Vagina (tissue), 2 donors: ENCODE data around the gene PCNA. TPM values are rescaled to one million over a fixed set of nuclear protein-coding genes. Genes with fewer than 3 reads are reported as not detected.

Experiments used
- DNase-seq, 2 donors: peaks; one replicate each; pipeline ENCODE4 v3.0.0-alpha.2; 2017; ENCODE audit errors: extremely low spot score in 2 of 2
- H3K27ac ChIP-seq: fragments of 200-600 bp; sonication (generic); one replicate; pipeline ENCODE4 v1.5.1; 2019
- H3K27me3 ChIP-seq: fragments of 200-600 bp; sonication (generic); one replicate; pipeline ENCODE4 v1.5.1; 2019
- H3K36me3 ChIP-seq, 2 donors: fragments of 200-600 bp; sonication (generic); one replicate each; pipeline ENCODE4 v1.5.1; 2017 to 2019
- H3K4me1 ChIP-seq: fragments of 200-600 bp; sonication (generic); one replicate; pipeline ENCODE4 v1.5.1; 2019
- H3K4me3 ChIP-seq, 2 donors: fragments of 200-600 bp; sonication (generic); 1 replicate in 1 of 2; 2 replicates in 1 of 2; pipeline ENCODE4 v1.5.1; 2016 to 2019
- H3K9me3 ChIP-seq: fragments of 200-600 bp; sonication (generic); one replicate; pipeline ENCODE4 v1.5.1; 2019
- CTCF ChIP-seq, 3 experiments: fragments of 450-650 bp in 2 of 3; fragments of 200-600 bp in 1 of 3; sonication (generic) in 1 of 3; IDR thresholded peaks; one replicate each; pipeline ENCODE4 v1.5.1; 2017 to 2019; ENCODE audit warnings: antibody characterized with exemption in 3 of 3, mild to moderate bottlenecking in 2 of 3, moderate library complexity in 2 of 3
- POLR2A ChIP-seq, 2 donors: fragments of 450-650 bp; IDR thresholded peaks; one replicate each; pipeline ENCODE4 v1.6.1; 2017; ENCODE audit warnings: antibody characterized with exemption in 2 of 2, mild to moderate bottlenecking in 2 of 2, moderate library complexity in 2 of 2
- POLR2AphosphoS5 ChIP-seq, 2 donors: sonication (generic); formaldehyde crosslinking; IDR thresholded peaks; one replicate each; pipeline ENCODE4 v1.9.0; 2017; ENCODE audit warnings: antibody characterized with exemption in 2 of 2, mild to moderate bottlenecking in 2 of 2, low read depth in 1 of 2; ENCODE audit not compliant: insufficient read depth in 1 of 2
- intact Hi-C: fragments of 100-400 bp; cut with DNase I; formaldehyde crosslinking; loops from one replicate; pipeline ENCODE4 v1.15.1; 2023
- total RNA-seq: library from RNA; depleted of rRNA; stranded (reverse); fragments of >200 nt; gene quantifications from one replicate; pipeline ENCODE4 v1.2.3, GENCODE V29; 2016

The PCNA gene
- total RNA-seq, 1 donor from 2014 or later: 42.2 TPM

- DNase-seq: no peak
- no peaks in the 10 kb centered on the region for H3K9me3 ChIP-seq
- H3K36me3 ChIP-seq: no peaks in the 10 kb centered on the region
- no peaks in the 10 kb centered on the region for H3K27me3 ChIP-seq
- TF ChIP-seq POLR2A (IDR thresholded peaks at IDR 0.05) (no peak), POLR2AphosphoS5 (IDR thresholded peaks at IDR 0.05; ENCODE audit: insufficient read depth in 1 of 2, low read depth in 1 of 2) (no peak), CTCF (IDR thresholded peaks at IDR 0.05) (no peak)
- intact Hi-C loops: no loop called here
- no peak overlapping the region for H3K27ac ChIP-seq
- peaks cover 23% of the 10 kb centered on the region for H3K4me1 ChIP-seq
- no peak overlapping the region for H3K4me3 ChIP-seq
Measured at GRCh38 chr20:5070081-5070480, 49.7 kb downstream of the PCNA start.

- Histone ChIP-seq H3K27me3 (no peaks in the 10 kb centered on the region), H3K9me3 (no peaks in the 10 kb centered on the region), H3K27ac (no peak overlapping the region), H3K4me1 (peaks cover 23% of the 10 kb centered on the region), H3K36me3 (no peaks in the 10 kb centered on the region), H3K4me3 (no peak overlapping the region)
- intact Hi-C loops: no loop called here
- DNase-seq: no peak
- TF ChIP-seq POLR2AphosphoS5 (IDR thresholded peaks at IDR 0.05; ENCODE audit: insufficient read depth in 1 of 2, low read depth in 1 of 2) (no peak), POLR2A (IDR thresholded peaks at IDR 0.05) (no peak), CTCF (IDR thresholded peaks at IDR 0.05) (no peak)
Measured at GRCh38 chr20:5069141-5069806, 50.5 kb downstream of the PCNA start.

GRCh38 chr20:5067877-5068645 is 51.7 kb downstream of the PCNA start:
- Histone ChIP-seq H3K27ac (no peak overlapping the region), H3K4me1 (peaks cover 11% of the 10 kb centered on the region), H3K9me3 (no peaks in the 10 kb centered on the region), H3K27me3 (no peaks in the 10 kb centered on the region), H3K4me3 (no peak overlapping the region), H3K36me3 (no peaks in the 10 kb centered on the region)
- no peak for TF ChIP-seq POLR2AphosphoS5 (IDR thresholded peaks at IDR 0.05; ENCODE audit: insufficient read depth in 1 of 2, low read depth in 1 of 2)
- TF ChIP-seq CTCF (IDR thresholded peaks at IDR 0.05): no peak
- no peak for TF ChIP-seq POLR2A (IDR thresholded peaks at IDR 0.05)
- intact Hi-C loops: no loop called here
- no peak for DNase-seq

GRCh38 chr20:5065879-5066383 is 53.8 kb downstream of the PCNA start:
- Histone ChIP-seq H3K27me3 (no peaks in the 10 kb centered on the region), H3K27ac (no peak overlapping the region), H3K36me3 (no peaks in the 10 kb centered on the region), H3K9me3 (no peaks in the 10 kb centered on the region), H3K4me1 (peaks cover 6% of the 10 kb centered on the region), H3K4me3 (no peak overlapping the region)
- intact Hi-C loops: no loop called here
- no peak for TF ChIP-seq POLR2A (IDR thresholded peaks at IDR 0.05)
- TF ChIP-seq POLR2AphosphoS5 (IDR thresholded peaks at IDR 0.05; ENCODE audit: insufficient read depth in 1 of 2, low read depth in 1 of 2): no peak
- no peak for TF ChIP-seq CTCF (IDR thresholded peaks at IDR 0.05)
- DNase-seq: no peak
